HG03060 (cell line): ENCODE data around the gene CCDC158.
A peak's percentile ranks its signal among the peaks of the same experiment; 100 is the strongest.
"Not testable (repeated sequence)": the region's sequence is repeated elsewhere in the genome, so short reads cannot be mapped to it uniquely, and the experiment has no call there.

Experiments
- ATAC-seq: cut with Tn5 transposase; IDR thresholded peaks from one replicate; pipeline ENCODE4 v1.9.1; 2021; ENCODE audit warnings: low read depth, moderate number of reproducible peaks; ENCODE audit not compliant: unreplicated experiment

The CCDC158 gene

GRCh38 chr4:76313547-76313946, 107.4 kb downstream of the CCDC158 start:
- no peak for ATAC-seq

- ATAC-seq: no peak
Observed at GRCh38 chr4:76312457-76312856, 108.5 kb downstream of the CCDC158 start.

- no peak for ATAC-seq
Observed at GRCh38 chr4:76311896-76312331, 109.0 kb downstream of the CCDC158 start.

DNA sequence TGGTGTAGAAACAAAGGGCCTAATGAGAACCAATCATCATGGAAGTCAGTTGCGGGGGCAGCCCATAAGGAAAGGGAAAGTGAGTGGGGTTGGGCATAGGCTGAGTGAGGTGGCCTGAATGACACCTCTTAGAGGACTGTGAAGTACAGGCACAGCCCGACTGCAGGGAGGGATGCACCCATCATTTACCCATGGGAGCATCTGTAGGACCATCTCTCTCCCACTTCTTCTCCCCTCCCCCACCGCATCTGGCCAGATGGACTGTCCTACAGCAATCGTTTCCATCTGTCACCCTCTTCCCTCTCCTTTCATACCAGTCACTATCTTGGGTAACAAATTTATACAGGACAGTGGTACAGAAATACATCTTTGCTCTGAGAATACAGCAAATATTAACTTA, 110.3 kb downstream of the CCDC158 start:
- ATAC-seq: no peak

DNA sequence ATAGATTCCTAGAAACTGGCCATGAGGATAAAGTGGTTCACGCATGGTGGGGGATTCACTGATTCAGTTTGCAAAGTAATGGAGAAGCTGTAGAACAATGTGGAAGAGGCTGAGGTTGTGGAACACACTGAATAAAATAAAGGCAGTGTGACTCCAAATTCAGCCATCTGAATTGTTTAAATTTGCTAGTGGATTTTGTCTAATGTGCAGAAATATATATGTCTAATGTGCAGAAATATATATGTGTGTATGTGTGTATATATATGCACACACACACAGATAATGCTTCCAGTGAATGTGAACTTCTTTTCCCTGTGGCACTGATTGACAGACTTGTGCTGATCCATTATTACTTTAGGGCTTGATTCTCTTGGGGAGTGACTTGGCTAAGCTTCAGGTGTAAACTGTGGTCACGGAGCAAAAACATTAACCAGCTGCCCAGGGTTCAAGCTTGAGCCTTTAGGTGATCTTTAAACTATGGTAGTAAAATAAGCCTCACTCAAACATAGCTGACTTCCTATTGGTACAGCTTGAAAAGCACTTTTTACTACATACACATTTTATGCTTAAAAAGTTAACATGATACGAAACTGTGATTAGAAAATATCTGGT, 110.9 kb downstream of the CCDC158 start:
- ATAC-seq: no peak

- ATAC-seq: no peak
Observed at GRCh38 chr4:76308548-76308947, 112.4 kb downstream of the CCDC158 start.

DNA sequence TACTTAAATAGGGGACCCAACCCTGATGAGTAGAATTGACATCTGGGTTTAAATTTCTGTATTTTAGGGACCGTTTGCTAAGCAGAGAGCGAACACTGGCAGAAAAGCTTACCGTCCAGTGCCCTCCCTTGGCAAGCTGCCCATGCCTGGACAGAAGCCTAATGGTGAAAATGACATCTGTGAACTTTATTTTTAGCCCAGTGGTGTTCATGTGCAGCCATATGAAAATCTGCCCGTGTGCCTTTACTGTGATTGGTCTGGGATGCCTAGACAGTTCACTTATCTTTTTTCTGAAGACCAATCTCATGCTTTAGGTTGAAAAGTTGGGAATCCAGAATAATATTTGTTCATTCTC, 113.3 kb downstream of the CCDC158 start:
- no peak for ATAC-seq

DNA sequence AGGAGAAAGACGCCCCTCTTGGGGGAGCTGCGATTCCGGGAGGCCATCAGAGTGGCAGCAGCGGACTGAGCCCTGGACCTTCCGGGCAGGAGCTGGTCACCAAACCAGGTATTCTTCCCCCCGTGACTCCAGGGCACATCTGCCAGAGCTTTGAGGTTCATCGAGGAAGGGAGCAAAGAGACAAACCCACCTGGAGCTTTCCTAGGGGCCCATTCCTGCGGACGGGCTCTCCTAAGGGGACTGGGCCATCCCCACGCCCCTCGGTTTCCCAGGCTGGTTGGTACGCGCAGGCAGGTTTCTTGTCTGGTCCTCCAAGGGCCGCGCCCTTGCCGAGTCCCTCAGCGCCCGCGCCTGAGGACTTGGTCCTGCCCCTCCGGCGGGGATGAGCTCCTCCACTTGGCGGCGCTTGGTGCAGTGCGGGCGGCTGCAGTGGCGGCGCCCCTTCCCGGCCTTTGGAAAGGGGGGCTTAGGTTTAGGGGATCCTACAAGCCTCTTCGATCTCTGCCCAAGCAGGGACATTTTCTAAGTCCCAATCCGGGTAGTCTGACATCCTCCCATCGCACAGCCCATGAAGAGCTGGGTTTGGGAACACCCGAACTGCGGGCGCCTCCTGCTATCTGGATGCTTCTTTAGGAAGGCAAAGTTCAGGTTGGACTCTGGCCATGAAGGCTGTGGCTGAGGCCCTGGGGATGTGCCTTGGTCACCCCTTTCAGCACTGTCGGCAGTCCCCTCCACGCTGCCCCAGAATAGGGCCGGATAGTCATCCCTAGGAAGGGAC, 113.9 kb downstream of the CCDC158 start:
- no peak for ATAC-seq

DNA sequence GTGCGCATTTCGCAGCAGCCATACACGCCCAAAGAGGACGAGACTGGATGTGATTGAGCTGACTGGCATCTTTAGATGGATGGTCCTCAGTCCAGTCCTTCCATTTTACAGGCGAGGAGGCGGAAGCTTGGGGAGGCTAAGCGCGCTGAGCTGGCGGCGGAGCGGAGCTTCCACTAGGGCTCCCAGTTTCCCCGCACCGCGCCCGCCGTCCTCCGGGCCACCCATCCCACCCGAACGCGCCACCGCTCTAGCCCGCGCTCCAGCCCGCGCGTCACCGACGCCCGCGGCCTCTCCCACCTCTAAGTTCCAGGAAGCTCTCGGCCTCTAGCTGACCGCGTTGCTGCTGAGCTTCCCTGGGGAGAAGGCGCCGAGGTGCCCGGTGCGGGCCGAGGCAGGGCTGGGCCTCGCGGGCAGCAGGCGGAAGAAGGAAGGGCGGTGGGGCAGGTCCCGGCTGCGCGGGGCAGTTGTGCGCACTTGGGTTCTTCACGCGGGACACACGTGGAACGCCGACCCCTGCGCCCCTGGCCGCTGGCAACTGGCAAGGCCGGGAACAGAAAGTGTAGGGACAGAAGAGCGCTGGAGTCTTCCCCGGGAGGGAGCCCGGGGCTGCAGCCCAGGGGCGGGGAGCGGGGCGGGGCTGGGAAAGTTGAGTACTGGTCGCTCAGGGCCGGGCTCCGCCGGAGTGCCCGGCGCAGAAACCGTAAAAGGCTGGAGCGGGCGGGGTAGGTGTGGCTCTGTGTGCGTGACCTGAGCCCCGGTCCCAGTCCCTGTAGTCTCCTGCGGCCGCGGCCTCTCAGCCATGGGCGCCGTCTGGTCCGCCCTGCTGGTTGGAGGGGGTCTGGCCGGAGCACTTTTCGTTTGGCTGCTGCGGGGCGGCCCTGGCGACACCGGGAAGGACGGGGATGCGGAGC, 114.7 kb downstream of the CCDC158 start, which contains the start of gene STBD1:
Gene STBD1, plus strand, starts transcription at position 763 of the 911 bp plus-strand sequence. Its CDS starts 37 bp downstream, at position 800.
- no peak for ATAC-seq

DNA sequence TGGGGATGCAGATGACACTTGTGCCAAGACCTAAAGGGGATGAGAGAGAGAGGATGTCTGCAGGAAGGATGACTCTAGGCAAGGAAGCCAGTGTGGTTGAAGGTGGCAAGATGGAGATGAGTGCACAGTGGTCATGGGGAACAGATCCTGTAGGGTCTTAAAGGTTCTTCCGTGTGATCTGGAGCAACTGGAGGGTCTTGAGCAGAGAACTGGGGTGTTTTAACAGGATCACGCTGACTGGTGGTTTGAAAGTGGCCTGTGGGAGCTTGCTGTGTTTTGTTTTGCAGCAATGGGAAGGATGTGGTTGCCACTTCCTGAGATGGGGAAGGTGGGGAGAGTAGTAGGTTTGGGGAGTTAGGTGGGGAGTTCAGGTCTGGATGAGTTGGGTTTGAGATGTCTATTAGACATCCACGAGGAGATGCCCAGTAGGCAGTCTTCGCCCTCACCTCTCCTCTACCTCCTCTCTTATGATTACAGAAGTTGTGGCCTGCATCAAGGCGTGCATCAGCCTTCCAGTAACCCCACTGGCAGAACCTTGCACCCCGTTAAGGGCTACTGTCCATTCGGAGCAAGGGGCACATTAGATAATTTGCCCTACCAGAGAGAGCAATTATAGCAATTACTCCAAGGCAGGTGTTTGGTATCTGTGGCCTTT, 115.8 kb downstream of the CCDC158 start:
- ATAC-seq: no peak

- no peak for ATAC-seq
Observed at GRCh38 chr4:76302826-76303438, 118.0 kb downstream of the CCDC158 start.

- no peak for ATAC-seq
Observed at GRCh38 chr4:76301775-76302162, 119.2 kb downstream of the CCDC158 start.

DNA sequence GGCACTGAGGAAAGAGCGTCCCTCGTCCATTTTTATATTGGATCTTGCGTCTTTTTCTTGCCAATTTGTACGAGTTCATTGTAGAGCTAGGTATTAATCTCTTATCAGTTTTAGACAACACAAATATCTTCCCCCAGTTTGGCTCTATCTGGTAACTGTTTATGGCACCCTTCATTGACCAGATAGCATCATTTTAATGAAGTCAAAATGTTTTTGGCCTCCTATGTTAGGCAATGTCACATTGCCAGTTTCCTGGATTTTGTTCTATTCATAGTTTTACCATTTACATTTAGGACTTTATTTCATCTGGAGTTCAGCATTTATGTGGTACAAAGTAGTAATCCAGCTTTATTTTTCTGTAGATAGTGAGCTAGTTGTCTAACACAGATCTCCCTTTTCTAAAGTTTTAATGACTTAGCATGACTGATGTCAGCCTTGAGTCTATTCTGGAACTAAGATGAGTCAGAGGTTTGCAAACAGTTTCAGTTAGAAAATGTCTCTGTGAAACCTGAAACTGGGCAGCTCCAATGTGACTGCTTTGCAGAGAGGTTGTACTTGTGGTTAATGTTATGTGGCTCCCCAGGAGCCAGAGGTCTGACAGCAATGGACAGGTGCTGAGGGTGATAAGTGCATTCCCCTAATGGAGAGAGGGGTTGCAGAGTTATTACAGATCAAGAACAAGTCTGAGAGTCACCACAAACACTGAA, 119.7 kb downstream of the CCDC158 start:
- peak; percentile 99 for ATAC-seq

GRCh38 chr4:76300012-76300411, 120.9 kb downstream of the CCDC158 start:
- ATAC-seq: no peak

- ATAC-seq: no peak
Observed at GRCh38 chr4:76298227-76298626, 122.7 kb downstream of the CCDC158 start.

GRCh38 chr4:76296286-76296820, 124.6 kb downstream of the CCDC158 start:
- ATAC-seq: no peak

DNA sequence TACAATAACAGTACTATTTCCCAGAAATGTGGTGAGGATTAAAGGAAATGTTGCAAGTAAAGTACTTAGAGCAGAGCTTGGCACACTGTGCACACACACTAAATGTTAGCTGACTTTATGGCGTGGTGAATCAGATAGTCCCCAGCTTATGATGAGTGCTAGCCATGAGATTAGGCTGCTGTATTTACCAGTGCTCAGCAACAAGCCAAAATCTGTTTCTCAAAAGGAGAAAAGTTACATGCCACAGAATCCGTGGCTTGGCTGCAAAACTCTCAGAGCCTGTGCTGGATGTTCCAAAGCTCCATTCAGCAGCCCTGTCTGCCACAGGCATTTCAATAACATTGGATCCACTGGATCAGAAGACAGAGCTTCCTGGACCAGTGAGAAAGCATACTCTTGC, 127.2 kb downstream of the CCDC158 start:
- ATAC-seq: no peak

DNA sequence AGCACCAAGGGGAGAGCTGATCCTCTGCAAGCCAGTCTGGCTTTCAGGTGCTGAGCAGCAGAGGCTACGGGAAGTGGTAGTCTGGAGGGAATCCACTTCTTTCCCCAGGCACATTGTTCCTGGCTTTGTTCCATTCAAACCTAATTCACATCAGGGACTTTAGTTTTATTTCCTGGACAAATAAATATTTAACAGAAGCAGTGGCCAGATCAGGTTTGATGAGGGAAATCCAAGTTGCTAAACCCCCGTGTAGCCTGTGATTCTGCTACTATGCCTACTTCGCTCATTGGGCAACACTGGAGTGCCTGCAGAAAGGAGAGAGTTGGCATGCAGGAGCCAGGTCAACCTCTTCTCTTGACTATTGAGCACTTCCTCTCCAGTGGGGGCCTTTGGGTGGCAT, 128.2 kb downstream of the CCDC158 start:
- no peak for ATAC-seq

- not testable (repeated sequence) for ATAC-seq
Observed at GRCh38 chr4:76287811-76288210, 133.1 kb downstream of the CCDC158 start.
